ENCODE results near the gene NDST1.

Gene NDST1

GRCh38 chr5:150587856-150588595 lies 80.1 kb downstream of the NDST1 start:
- no CpG with 5 or more reads among the region's 6 CpGs for WGBS (ENCODE audit: insufficient coverage, insufficient read length)
- peaks cover 5% of the 10 kb centered on the region; the same call in 1 of the 2 replicates for H3K4me1 ChIP-seq (ENCODE audit: control insufficient read depth, insufficient read depth, low read length)
- no peak for DNase-seq (ENCODE audit: low read depth, low spot score)
- H3K4me3 ChIP-seq (ENCODE audit: low read length), result no peak overlapping the region
- no peaks in the 10 kb centered on the region for H3K36me3 ChIP-seq (ENCODE audit: control insufficient read depth, insufficient read depth, low read length)
- H3K9me3 ChIP-seq (ENCODE audit: control insufficient read depth, insufficient read depth, low read length), result no peaks in the 10 kb centered on the region
- H3K27ac ChIP-seq (ENCODE audit: low read length), result no peak overlapping the region
- H3K27me3 ChIP-seq (ENCODE audit: control insufficient read depth, insufficient read depth, low read length), result no peaks in the 10 kb centered on the region

GRCh38 chr5:150588596-150588890 lies 80.6 kb downstream of the NDST1 start:
- peaks cover 5% of the 10 kb centered on the region; the same call in 1 of the 2 replicates for H3K4me1 ChIP-seq (ENCODE audit: control insufficient read depth, insufficient read depth, low read length)
- no peak overlapping the region for H3K4me3 ChIP-seq (ENCODE audit: low read length)
- H3K27ac ChIP-seq (ENCODE audit: low read length), result no peak overlapping the region
- no peaks in the 10 kb centered on the region for H3K9me3 ChIP-seq (ENCODE audit: control insufficient read depth, insufficient read depth, low read length)
- no peak for DNase-seq (ENCODE audit: low read depth, low spot score)
- H3K36me3 ChIP-seq (ENCODE audit: control insufficient read depth, insufficient read depth, low read length), result no peaks in the 10 kb centered on the region
- H3K27me3 ChIP-seq (ENCODE audit: control insufficient read depth, insufficient read depth, low read length), result no peaks in the 10 kb centered on the region
- WGBS (ENCODE audit: insufficient coverage, insufficient read length), result no CpG with 5 or more reads among the region's 1 CpG

GRCh38 chr5:150589862-150590601 lies 82.1 kb downstream of the NDST1 start:
- no peak for DNase-seq (ENCODE audit: low read depth, low spot score)
- Histone ChIP-seq H3K4me1 (ENCODE audit: control insufficient read depth, insufficient read depth, low read length) (peaks cover 5% of the 10 kb centered on the region; the same call in 1 of the 2 replicates), H3K27ac (ENCODE audit: low read length) (no peak overlapping the region), H3K9me3 (ENCODE audit: control insufficient read depth, insufficient read depth, low read length) (no peaks in the 10 kb centered on the region), H3K27me3 (ENCODE audit: control insufficient read depth, insufficient read depth, low read length) (no peaks in the 10 kb centered on the region), H3K4me3 (ENCODE audit: low read length) (no peak overlapping the region), H3K36me3 (ENCODE audit: control insufficient read depth, insufficient read depth, low read length) (no peaks in the 10 kb centered on the region)
- no CpG with 5 or more reads among the region's 12 CpGs for WGBS (ENCODE audit: insufficient coverage, insufficient read length)

- Histone ChIP-seq H3K4me1 (ENCODE audit: control insufficient read depth, insufficient read depth, low read length) (peaks cover 5% of the 10 kb centered on the region; the same call in 1 of the 2 replicates), H3K27me3 (ENCODE audit: control insufficient read depth, insufficient read depth, low read length) (no peaks in the 10 kb centered on the region), H3K9me3 (ENCODE audit: control insufficient read depth, insufficient read depth, low read length) (no peaks in the 10 kb centered on the region), H3K27ac (ENCODE audit: low read length) (no peak overlapping the region), H3K4me3 (ENCODE audit: low read length) (no peak overlapping the region), H3K36me3 (ENCODE audit: control insufficient read depth, insufficient read depth, low read length) (no peaks in the 10 kb centered on the region)
- WGBS (ENCODE audit: insufficient coverage, insufficient read length), result no CpG with 5 or more reads among the region's 12 CpGs
- DNase-seq (ENCODE audit: low read depth, low spot score), result no peak
Observed at GRCh38 chr5:150590979-150591695, 83.2 kb downstream of the NDST1 start.

GRCh38 chr5:150593593-150593992 lies 85.7 kb downstream of the NDST1 start:
- no peak for DNase-seq (ENCODE audit: low read depth, low spot score)
- Histone ChIP-seq H3K9me3 (ENCODE audit: control insufficient read depth, insufficient read depth, low read length) (no peaks in the 10 kb centered on the region), H3K4me1 (ENCODE audit: control insufficient read depth, insufficient read depth, low read length) (peaks cover 5% of the 10 kb centered on the region; the same call in 1 of the 2 replicates), H3K27me3 (ENCODE audit: control insufficient read depth, insufficient read depth, low read length) (no peaks in the 10 kb centered on the region), H3K36me3 (ENCODE audit: control insufficient read depth, insufficient read depth, low read length) (no peaks in the 10 kb centered on the region), H3K27ac (ENCODE audit: low read length) (no peak overlapping the region), H3K4me3 (ENCODE audit: low read length) (no peak overlapping the region)
- WGBS (ENCODE audit: insufficient coverage, insufficient read length), result no CpG with 5 or more reads among the region's 4 CpGs

GRCh38 chr5:150593996-150594395 lies 86.1 kb downstream of the NDST1 start:
- WGBS (ENCODE audit: insufficient coverage, insufficient read length), result no CpG with 5 or more reads among the region's 7 CpGs
- Histone ChIP-seq H3K4me1 (ENCODE audit: control insufficient read depth, insufficient read depth, low read length) (peaks cover 5% of the 10 kb centered on the region; the same call in 1 of the 2 replicates), H3K9me3 (ENCODE audit: control insufficient read depth, insufficient read depth, low read length) (no peaks in the 10 kb centered on the region), H3K27me3 (ENCODE audit: control insufficient read depth, insufficient read depth, low read length) (no peaks in the 10 kb centered on the region), H3K36me3 (ENCODE audit: control insufficient read depth, insufficient read depth, low read length) (no peaks in the 10 kb centered on the region), H3K27ac (ENCODE audit: low read length) (no peak overlapping the region), H3K4me3 (ENCODE audit: low read length) (no peak overlapping the region)
- DNase-seq (ENCODE audit: low read depth, low spot score), result no peak

GRCh38 chr5:150595466-150596031 lies 87.6 kb downstream of the NDST1 start:
- DNase-seq (ENCODE audit: low read depth, low spot score), result no peak
- peaks cover 5% of the 10 kb centered on the region; the same call in 1 of the 2 replicates for H3K4me1 ChIP-seq (ENCODE audit: control insufficient read depth, insufficient read depth, low read length)

GRCh38 chr5:150596313-150596712 lies 88.4 kb downstream of the NDST1 start:
- Histone ChIP-seq H3K27me3 (ENCODE audit: control insufficient read depth, insufficient read depth, low read length) (no peaks in the 10 kb centered on the region), H3K36me3 (ENCODE audit: control insufficient read depth, insufficient read depth, low read length) (no peaks in the 10 kb centered on the region), H3K27ac (ENCODE audit: low read length) (no peak overlapping the region), H3K4me3 (ENCODE audit: low read length) (no peak overlapping the region), H3K4me1 (ENCODE audit: control insufficient read depth, insufficient read depth, low read length) (no peaks in the 10 kb centered on the region; the same call in 1 of the 2 replicates), H3K9me3 (ENCODE audit: control insufficient read depth, insufficient read depth, low read length) (no peaks in the 10 kb centered on the region)
- DNase-seq (ENCODE audit: low read depth, low spot score), result no peak
- no CpG with 5 or more reads among the region's 9 CpGs for WGBS (ENCODE audit: insufficient coverage, insufficient read length)

More at GRCh38 chr5:150595466-150596031, 87.6 kb downstream of the NDST1 start:
- Histone ChIP-seq H3K27ac (ENCODE audit: low read length) (no peak overlapping the region), H3K27me3 (ENCODE audit: control insufficient read depth, insufficient read depth, low read length) (no peaks in the 10 kb centered on the region), H3K36me3 (ENCODE audit: control insufficient read depth, insufficient read depth, low read length) (no peaks in the 10 kb centered on the region), H3K9me3 (ENCODE audit: control insufficient read depth, insufficient read depth, low read length) (no peaks in the 10 kb centered on the region), H3K4me3 (ENCODE audit: low read length) (no peak overlapping the region)
- WGBS (ENCODE audit: insufficient coverage, insufficient read length), result no CpG with 5 or more reads among the region's 12 CpGs

GRCh38 chr5:150596826-150597225 lies 88.9 kb downstream of the NDST1 start:
- no CpG with 5 or more reads among the region's 3 CpGs for WGBS (ENCODE audit: insufficient coverage, insufficient read length)
- Histone ChIP-seq H3K36me3 (ENCODE audit: control insufficient read depth, insufficient read depth, low read length) (no peaks in the 10 kb centered on the region), H3K27me3 (ENCODE audit: control insufficient read depth, insufficient read depth, low read length) (no peaks in the 10 kb centered on the region), H3K9me3 (ENCODE audit: control insufficient read depth, insufficient read depth, low read length) (no peaks in the 10 kb centered on the region), H3K4me1 (ENCODE audit: control insufficient read depth, insufficient read depth, low read length) (no peaks in the 10 kb centered on the region), H3K4me3 (ENCODE audit: low read length) (no peak overlapping the region), H3K27ac (ENCODE audit: low read length) (no peak overlapping the region)
- no peak for DNase-seq (ENCODE audit: low read depth, low spot score)

- WGBS (ENCODE audit: insufficient coverage, insufficient read length), result no CpG with 5 or more reads among the region's 10 CpGs
- no peak for DNase-seq (ENCODE audit: low read depth, low spot score)
- H3K27ac ChIP-seq (ENCODE audit: low read length), result no peak overlapping the region
- no peaks in the 10 kb centered on the region for H3K27me3 ChIP-seq (ENCODE audit: control insufficient read depth, insufficient read depth, low read length)
- H3K36me3 ChIP-seq (ENCODE audit: control insufficient read depth, insufficient read depth, low read length), result no peaks in the 10 kb centered on the region
- no peak overlapping the region for H3K4me3 ChIP-seq (ENCODE audit: low read length)
- no peaks in the 10 kb centered on the region for H3K9me3 ChIP-seq (ENCODE audit: control insufficient read depth, insufficient read depth, low read length)
- no peaks in the 10 kb centered on the region for H3K4me1 ChIP-seq (ENCODE audit: control insufficient read depth, insufficient read depth, low read length)
Observed at GRCh38 chr5:150598006-150598405, 90.1 kb downstream of the NDST1 start.

Measured in iPS DF 6.9 (cell line).